PC-3 (cell line): ENCODE results near the gene PPP6C.

ENCODE experiments used
- CTCF ChIP-seq: fragments of 300-600 bp; sonication (generic); conservative IDR thresholded peaks from 2 replicates; pipeline ENCODE4 v1.5.1; 2017; ENCODE audit warnings: antibody characterized with exemption, low read depth, mild to moderate bottlenecking, low read length
- EZH2 ChIP-seq: fragments of 300-600 bp; sonication (generic); IDR thresholded peaks from one replicate; pipeline ENCODE4 v1.6.1; 2017; ENCODE audit warnings: antibody characterized with exemption, mild to moderate bottlenecking, low read length; ENCODE audit not compliant: unreplicated experiment
- EZH2phosphoT487 ChIP-seq: fragments of 300-600 bp; sonication (generic); IDR thresholded peaks from 2 replicates; pipeline ENCODE4 v1.6.1; 2018; ENCODE audit warnings: mild to moderate bottlenecking, antibody characterized with exemption, low read length, borderline replicate concordance

- TF ChIP-seq CTCF (no peak), EZH2 (no peak), EZH2phosphoT487 (no peak)
These were observed 46.4 kb upstream of the PPP6C start for GRCh38 chr9:125235804-125236519.
